WERI-Rb-1 (cell line): ENCODE measurements around the gene GPLD1.
"Not testable (repeated sequence)": the region's sequence is repeated elsewhere in the genome, so short reads cannot be mapped to it uniquely, and the experiment has no call there.

Source experiments
- DNase-seq: peaks from one replicate; pipeline ENCODE4 v3.0.0-alpha.2; 2020
- H3K27ac ChIP-seq: fragments of 250-450 bp; sonication (Bioruptor Pico); 2 replicates; pipeline ENCODE4 v1.5.1; 2020; ENCODE audit warnings: mild to moderate bottlenecking, moderate library complexity
- H3K27me3 ChIP-seq: fragments of 250-450 bp; sonication (Bioruptor Pico); 2 replicates; pipeline ENCODE4 v1.5.1; 2021; ENCODE audit warnings: mild to moderate bottlenecking, low read depth, moderate library complexity; ENCODE audit not compliant: insufficient read depth, severe bottlenecking
- H3K36me3 ChIP-seq: fragments of 250-450 bp; sonication (Bioruptor Pico); 2 replicates; pipeline ENCODE4 v1.5.1; 2020; ENCODE audit warnings: mild to moderate bottlenecking, moderate library complexity
- H3K4me3 ChIP-seq: 2 replicates; pipeline ENCODE4 v1.5.1; 2011; ENCODE audit warnings: low read depth, mild to moderate bottlenecking, control low read depth, low read length
- H3K9me3 ChIP-seq: fragments of 250-450 bp; sonication (Bioruptor Pico); 2 replicates; pipeline ENCODE4 v1.5.1; 2021; ENCODE audit warnings: mild to moderate bottlenecking, moderate library complexity; ENCODE audit not compliant: severe bottlenecking
- TF ChIP-seq, protein P1 (sequence below): IDR thresholded peaks from 2 replicates; pipeline ENCODE4 v1.5.1; 2011; ENCODE audit warnings: low read depth, mild to moderate bottlenecking, control low read depth, inconsistent platforms, low read length

Gene GPLD1

DNA sequence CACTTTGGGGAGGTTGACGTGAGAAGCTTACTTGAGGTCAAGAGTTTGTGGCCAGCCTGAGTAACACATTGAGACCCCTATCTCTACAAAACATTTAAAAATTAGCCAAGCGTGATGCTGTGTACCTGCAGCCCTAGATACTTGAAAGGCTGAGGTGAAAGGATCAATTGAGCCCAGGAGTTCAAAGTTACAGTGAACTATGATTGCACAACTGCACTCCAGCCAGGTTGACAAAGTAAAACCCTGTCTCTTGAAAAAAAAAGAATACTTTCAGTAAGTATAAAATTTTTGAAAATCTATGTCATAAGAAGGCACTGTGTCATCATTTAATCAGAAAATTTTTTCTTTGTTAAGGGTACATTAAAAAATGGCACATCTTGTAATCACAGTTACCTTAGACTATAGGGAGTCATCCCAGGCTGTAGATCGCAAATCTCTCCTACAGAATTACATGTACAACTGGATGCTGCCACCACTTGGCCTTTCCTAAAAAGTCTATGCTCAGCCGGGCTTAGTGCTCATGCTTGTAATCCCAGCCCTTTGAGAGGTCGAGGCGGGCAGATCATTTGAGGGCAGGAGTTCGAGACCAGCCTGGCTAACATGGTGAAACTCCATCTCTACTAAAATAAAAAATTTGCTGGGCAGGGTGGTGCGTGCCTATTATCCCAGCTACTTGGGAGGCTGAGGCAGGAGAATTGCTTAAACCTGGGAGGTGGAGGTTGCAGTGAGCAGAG, 103.7 kb downstream of the GPLD1 start:
- H3K9me3 ChIP-seq, result peaks cover 3% of the 10 kb centered on the region
- DNase-seq, result peak; percentile 32
- no peaks in the 10 kb centered on the region for H3K36me3 ChIP-seq
- TF ChIP-seq, protein P1, sequence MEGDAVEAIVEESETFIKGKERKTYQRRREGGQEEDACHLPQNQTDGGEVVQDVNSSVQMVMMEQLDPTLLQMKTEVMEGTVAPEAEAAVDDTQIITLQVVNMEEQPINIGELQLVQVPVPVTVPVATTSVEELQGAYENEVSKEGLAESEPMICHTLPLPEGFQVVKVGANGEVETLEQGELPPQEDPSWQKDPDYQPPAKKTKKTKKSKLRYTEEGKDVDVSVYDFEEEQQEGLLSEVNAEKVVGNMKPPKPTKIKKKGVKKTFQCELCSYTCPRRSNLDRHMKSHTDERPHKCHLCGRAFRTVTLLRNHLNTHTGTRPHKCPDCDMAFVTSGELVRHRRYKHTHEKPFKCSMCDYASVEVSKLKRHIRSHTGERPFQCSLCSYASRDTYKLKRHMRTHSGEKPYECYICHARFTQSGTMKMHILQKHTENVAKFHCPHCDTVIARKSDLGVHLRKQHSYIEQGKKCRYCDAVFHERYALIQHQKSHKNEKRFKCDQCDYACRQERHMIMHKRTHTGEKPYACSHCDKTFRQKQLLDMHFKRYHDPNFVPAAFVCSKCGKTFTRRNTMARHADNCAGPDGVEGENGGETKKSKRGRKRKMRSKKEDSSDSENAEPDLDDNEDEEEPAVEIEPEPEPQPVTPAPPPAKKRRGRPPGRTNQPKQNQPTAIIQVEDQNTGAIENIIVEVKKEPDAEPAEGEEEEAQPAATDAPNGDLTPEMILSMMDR, result 0 out of 2 replicates have a peak, but pooled peaks have one; percentile 11
- no peak overlapping the region for H3K27ac ChIP-seq
- no peaks in the 10 kb centered on the region for H3K27me3 ChIP-seq
- no peak overlapping the region for H3K4me3 ChIP-seq

GRCh38 chr6:24384369-24385130, 104.8 kb downstream of the GPLD1 start:
- H3K36me3 ChIP-seq, H3K4me3 ChIP-seq, H3K27ac ChIP-seq, DNase-seq, H3K27me3 ChIP-seq, H3K9me3 ChIP-seq: not testable (repeated sequence)

DNA sequence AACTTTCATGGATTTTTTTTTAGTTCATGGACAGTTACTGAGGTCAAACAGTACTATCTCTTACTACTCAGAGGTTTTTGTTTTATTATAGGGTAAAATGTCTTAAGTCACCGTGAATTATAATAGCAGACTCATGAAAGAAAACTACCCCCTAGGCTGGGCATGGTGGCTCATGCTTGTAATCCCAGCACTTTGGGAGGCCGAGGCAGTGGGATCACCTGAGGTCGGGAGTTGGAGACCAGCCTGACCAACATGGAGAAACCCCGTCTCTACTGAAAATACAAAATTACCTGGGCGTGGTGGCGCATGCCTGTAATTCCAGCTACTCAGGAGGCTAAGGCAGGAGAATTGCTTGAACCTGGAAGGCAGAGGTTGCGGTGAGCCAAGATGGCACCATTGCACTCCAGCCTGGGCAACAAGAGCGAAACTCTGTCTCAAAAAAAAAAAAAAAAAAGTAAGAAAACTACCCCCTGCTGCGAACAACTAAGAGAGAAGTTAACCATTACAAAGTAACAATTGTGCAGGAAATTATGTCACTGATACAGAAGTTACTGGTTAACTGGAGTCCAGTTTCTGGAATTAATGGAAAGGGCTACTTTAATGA, 106.4 kb downstream of the GPLD1 start:
- H3K36me3 ChIP-seq, H3K27ac ChIP-seq, H3K9me3 ChIP-seq, H3K27me3 ChIP-seq, H3K4me3 ChIP-seq, DNase-seq: not testable (repeated sequence)

- H3K36me3 ChIP-seq, result no peaks in the 10 kb centered on the region
- no peak overlapping the region for H3K27ac ChIP-seq
- no peak for DNase-seq
- no peaks in the 10 kb centered on the region for H3K27me3 ChIP-seq
- H3K9me3 ChIP-seq, result peaks cover 3% of the 10 kb centered on the region
- no peak overlapping the region for H3K4me3 ChIP-seq
- TF ChIP-seq, protein P1, result no peak
Observed at GRCh38 chr6:24382220-24382540, 107.2 kb downstream of the GPLD1 start.

DNA sequence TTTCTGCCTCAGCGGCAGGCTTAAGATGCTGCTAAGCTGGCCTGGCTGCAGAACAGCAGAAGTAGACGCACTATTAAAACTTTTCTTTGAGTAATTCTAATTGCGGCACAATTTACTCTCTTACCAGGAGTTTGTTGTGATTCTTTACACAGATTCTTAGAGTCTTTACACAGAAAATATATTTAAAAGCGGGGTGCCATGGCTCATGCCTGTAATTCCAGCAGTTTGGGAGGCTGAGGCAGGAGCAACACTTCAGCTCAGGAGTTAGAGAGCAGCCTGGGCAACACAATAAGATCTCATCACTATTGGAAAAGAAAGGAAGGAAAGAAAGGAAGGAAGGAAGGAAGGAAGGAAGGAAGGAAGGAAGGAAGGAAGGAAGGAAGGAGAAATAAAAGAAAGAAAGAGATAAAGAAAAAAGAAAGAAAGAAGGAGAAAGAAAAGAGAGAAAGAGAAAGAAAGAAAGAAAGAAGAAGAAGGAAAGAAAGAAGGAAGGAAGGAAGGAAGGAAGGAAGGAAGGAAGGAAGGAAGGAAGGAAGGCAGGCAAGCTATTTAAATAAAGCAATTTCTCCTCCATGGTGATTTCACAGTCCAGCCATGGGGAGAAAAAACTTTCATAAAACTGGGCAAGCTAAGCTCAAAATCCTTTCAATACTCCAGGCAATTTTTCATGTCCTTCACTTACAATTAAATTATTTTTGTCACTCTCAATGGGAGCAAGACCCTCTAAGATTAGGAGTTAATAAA, 107.7 kb downstream of the GPLD1 start:
- Histone ChIP-seq H3K4me3 (no peak overlapping the region), H3K27me3 (no peaks in the 10 kb centered on the region), H3K9me3 (peaks cover 3% of the 10 kb centered on the region), H3K36me3 (no peaks in the 10 kb centered on the region), H3K27ac (no peak overlapping the region)
- DNase-seq, result no peak
- TF ChIP-seq, protein P1, result no peak

- DNase-seq, result no peak
- Histone ChIP-seq H3K4me3 (no peak overlapping the region), H3K9me3 (no peaks in the 10 kb centered on the region), H3K36me3 (no peaks in the 10 kb centered on the region), H3K27ac (no peak overlapping the region), H3K27me3 (no peaks in the 10 kb centered on the region)
- TF ChIP-seq, protein P1, result no peak
Observed at GRCh38 chr6:24378473-24379097, 110.8 kb downstream of the GPLD1 start.
